OCI-LY7 (cell line): Measurements from ENCODE around the gene TBC1D24. TPM values are rescaled to one million over a fixed set of nuclear protein-coding genes. Genes with fewer than 3 reads are reported as not detected.
"Not testable (repeated sequence)": the region's sequence is repeated elsewhere in the genome, so short reads cannot be mapped to it uniquely, and the experiment has no call there.

Experiments
- BruUV-seq: library from RNA; stranded (reverse); fragments of 400-500 nt; replicated peaks from 2 replicates; lab custom pipeline; 2021; lab: Mats Ljungman, UMichigan
- CTCF ChIA-PET: fragments of 300-600 bp; sonication (Branson Sonifier 250); formaldehyde crosslinking; loops from one replicate; lab custom pipeline; 2022; ENCODE audit warnings: antibody characterized with exemption; ENCODE audit not compliant: unreplicated experiment; lab: Charles Lee
- POLR2A ChIA-PET: fragments of 300-600 bp; sonication (Branson Sonifier 250); formaldehyde crosslinking; loops from one replicate; lab custom pipeline; 2022; ENCODE audit warnings: antibody characterized with exemption; lab: Charles Lee
- DNase-seq: peaks from one replicate; pipeline ENCODE4 v3.0.0-alpha.2; 2015; ENCODE audit warnings: low spot score
- H2AFZ ChIP-seq: fragments of 200-600 bp; sonication (generic), shearing (Covaris generic); 2 replicates; pipeline ENCODE4 v1.6.1; 2014; ENCODE audit warnings: mild to moderate bottlenecking, antibody characterized with exemption, low read length, moderate library complexity
- H3K27ac ChIP-seq: fragments of 200-600 bp; sonication (generic); 2 replicates; pipeline ENCODE4 v1.5.1; 2014; ENCODE audit warnings: mixed run types, low read depth, mild to moderate bottlenecking, moderate library complexity, low read length, inconsistent platforms; ENCODE audit not compliant: poor library complexity, severe bottlenecking
- H3K36me3 ChIP-seq: fragments of 200-600 bp; sonication (generic); 2 replicates; pipeline ENCODE4 v1.6.1; 2014; ENCODE audit warnings: mild to moderate bottlenecking, antibody characterized with exemption, low read length, moderate library complexity, mixed read lengths; ENCODE audit not compliant: insufficient read depth
- H3K4me1 ChIP-seq: fragments of 200-600 bp; sonication (generic); 2 replicates; pipeline ENCODE4 v1.5.1; 2014; ENCODE audit warnings: mild to moderate bottlenecking, low read length; ENCODE audit not compliant: insufficient read depth, poor library complexity, severe bottlenecking
- H3K4me2 ChIP-seq: fragments of 200-600 bp; sonication (generic); 2 replicates; pipeline ENCODE4 v1.6.1; 2014; ENCODE audit warnings: mild to moderate bottlenecking, low read length
- H3K4me3 ChIP-seq: fragments of 200-600 bp; sonication (generic); 2 replicates; pipeline ENCODE4 v1.5.1; 2014; ENCODE audit warnings: mild to moderate bottlenecking, low read depth, low read length; ENCODE audit not compliant: poor library complexity, severe bottlenecking
- H3K79me2 ChIP-seq: fragments of 200-600 bp; sonication (generic); 2 replicates; pipeline ENCODE4 v1.6.1; 2016; ENCODE audit warnings: low read depth, mild to moderate bottlenecking, low read length, moderate library complexity, mixed read lengths; ENCODE audit not compliant: insufficient read depth
- H3K9me2 ChIP-seq: fragments of 200-600 bp; sonication (generic); 2 replicates; pipeline ENCODE4 v1.6.1; 2016; ENCODE audit warnings: mild to moderate bottlenecking, low read length, mixed read lengths; ENCODE audit not compliant: insufficient read depth
- H3K9me3 ChIP-seq: fragments of 200-600 bp; sonication (generic); 2 replicates; pipeline ENCODE4 v1.6.1; 2014; ENCODE audit warnings: mild to moderate bottlenecking, mixed run types, low read length, mixed read lengths
- H4K20me1 ChIP-seq: fragments of 200-600 bp; sonication (generic); 2 replicates; pipeline ENCODE4 v1.6.1; 2014; ENCODE audit warnings: mild to moderate bottlenecking, antibody characterized with exemption, low read length, moderate library complexity, mixed read lengths; ENCODE audit not compliant: insufficient read depth
- EZH2phosphoT487 ChIP-seq: fragments of 200-600 bp; sonication (generic); IDR thresholded peaks from 2 replicates; pipeline ENCODE4 v1.6.1; 2018; ENCODE audit warnings: low read depth, borderline replicate concordance, mild to moderate bottlenecking, mixed run types, antibody characterized with exemption, low read length, moderate library complexity, mixed read lengths
- intact Hi-C: fragments of 100-400 bp; cut with micrococcal nuclease; formaldehyde crosslinking; loops from one replicate; pipeline ENCODE4 v1.10.0; 2022; ENCODE audit not compliant: unreplicated experiment
- total RNA-seq, 2 experiments: library from RNA; depleted of rRNA in 1 of 2; stranded (reverse); fragments of >200 nt in 1 of 2; shearing (Covaris generic) in 1 of 2; gene quantifications; 2 replicates each; pipeline ENCODE4 v1.2.3, GENCODE V29; 2014 to 2022
- TF ChIP-seq, protein P1 (sequence below): fragments of 200-600 bp; sonication (generic); conservative IDR thresholded peaks from 2 replicates; pipeline ENCODE4 v1.5.1; 2014; ENCODE audit warnings: mild to moderate bottlenecking, antibody characterized with exemption, low read length, moderate library complexity, mixed read lengths

The TBC1D24 gene
- total RNA-seq, 2 experiments from 2014 or later = 23.4 to 34.7 TPM

DNA sequence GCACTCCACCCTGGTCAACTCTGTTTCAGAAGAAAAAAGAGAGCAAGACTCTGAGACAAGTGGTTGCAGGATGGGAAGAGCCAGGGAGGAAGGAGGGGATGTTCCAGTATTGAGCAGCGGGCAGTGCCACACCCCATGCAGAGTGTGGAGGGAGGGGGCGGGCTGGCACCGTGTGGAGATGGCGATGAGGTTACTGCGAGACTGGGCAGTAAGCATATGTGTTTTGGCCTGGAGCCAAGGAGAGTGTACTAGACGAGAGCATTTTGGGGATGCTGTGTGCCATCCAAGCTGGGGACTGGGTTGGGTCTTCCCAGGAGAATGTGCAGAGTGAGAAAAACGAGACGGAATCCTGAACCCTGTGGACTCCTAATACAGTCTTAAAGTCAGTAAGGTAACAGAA, 3.4 kb downstream of the TBC1D24 start:
- H3K9me3 ChIP-seq = no peaks in the 10 kb centered on the region
- peaks cover 7% of the 10 kb centered on the region; the same call in 1 of the 2 replicates for H3K36me3 ChIP-seq
- peaks cover 9% of the 10 kb centered on the region; the same call in 1 of the 2 replicates for H4K20me1 ChIP-seq
- no TSS peak for BruUV-seq
- H3K79me2 ChIP-seq = peaks cover 23% of the 10 kb centered on the region; the same call in 1 of the 2 replicates
- POLR2A ChIA-PET = no interaction called here
- H3K27ac ChIP-seq = no peak overlapping the region
- no peak overlapping the region for H3K4me3 ChIP-seq
- intact Hi-C loops = no loop called here
- H3K4me1 ChIP-seq = peaks cover 18% of the 10 kb centered on the region
- CTCF ChIA-PET = no interaction called here
- no peak for DNase-seq
- H3K9me2 ChIP-seq = no peaks in the 10 kb centered on the region
- TF ChIP-seq EZH2phosphoT487 = no peak
- TF ChIP-seq, protein P1, sequence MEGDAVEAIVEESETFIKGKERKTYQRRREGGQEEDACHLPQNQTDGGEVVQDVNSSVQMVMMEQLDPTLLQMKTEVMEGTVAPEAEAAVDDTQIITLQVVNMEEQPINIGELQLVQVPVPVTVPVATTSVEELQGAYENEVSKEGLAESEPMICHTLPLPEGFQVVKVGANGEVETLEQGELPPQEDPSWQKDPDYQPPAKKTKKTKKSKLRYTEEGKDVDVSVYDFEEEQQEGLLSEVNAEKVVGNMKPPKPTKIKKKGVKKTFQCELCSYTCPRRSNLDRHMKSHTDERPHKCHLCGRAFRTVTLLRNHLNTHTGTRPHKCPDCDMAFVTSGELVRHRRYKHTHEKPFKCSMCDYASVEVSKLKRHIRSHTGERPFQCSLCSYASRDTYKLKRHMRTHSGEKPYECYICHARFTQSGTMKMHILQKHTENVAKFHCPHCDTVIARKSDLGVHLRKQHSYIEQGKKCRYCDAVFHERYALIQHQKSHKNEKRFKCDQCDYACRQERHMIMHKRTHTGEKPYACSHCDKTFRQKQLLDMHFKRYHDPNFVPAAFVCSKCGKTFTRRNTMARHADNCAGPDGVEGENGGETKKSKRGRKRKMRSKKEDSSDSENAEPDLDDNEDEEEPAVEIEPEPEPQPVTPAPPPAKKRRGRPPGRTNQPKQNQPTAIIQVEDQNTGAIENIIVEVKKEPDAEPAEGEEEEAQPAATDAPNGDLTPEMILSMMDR = no peak
- no peak overlapping the region for H2AFZ ChIP-seq
- no peak overlapping the region for H3K4me2 ChIP-seq

DNA sequence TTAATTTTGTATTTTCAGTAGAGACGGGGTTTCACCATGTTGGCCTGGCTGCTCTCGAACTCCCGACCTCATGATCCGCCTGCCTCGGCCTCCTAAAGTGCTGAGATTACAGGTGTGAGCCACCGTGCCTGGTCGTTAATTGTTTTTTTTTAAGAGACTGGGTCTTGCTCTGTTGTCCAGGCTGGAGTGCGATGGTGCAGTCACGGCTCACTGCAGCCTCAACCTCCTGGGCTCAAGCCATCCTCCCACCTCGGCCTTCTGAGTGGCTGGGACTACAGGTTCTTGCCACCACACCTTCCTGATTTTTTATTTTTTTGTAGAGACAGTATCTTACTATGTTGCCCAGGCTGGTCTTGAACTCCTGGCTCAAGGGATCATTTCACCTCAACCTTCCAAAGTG, 5.1 kb downstream of the TBC1D24 start:
- H2AFZ ChIP-seq, CTCF ChIA-PET, H4K20me1 ChIP-seq, H3K36me3 ChIP-seq, POLR2A ChIA-PET, H3K27ac ChIP-seq, H3K9me2 ChIP-seq, H3K9me3 ChIP-seq, H3K4me3 ChIP-seq, DNase-seq, intact Hi-C loops, BruUV-seq, H3K4me2 ChIP-seq: not testable (repeated sequence)
- H3K79me2 ChIP-seq = peaks cover 19% of the 10 kb centered on the region; the same call in 1 of the 2 replicates
- H3K4me1 ChIP-seq = peaks cover 14% of the 10 kb centered on the region

DNA sequence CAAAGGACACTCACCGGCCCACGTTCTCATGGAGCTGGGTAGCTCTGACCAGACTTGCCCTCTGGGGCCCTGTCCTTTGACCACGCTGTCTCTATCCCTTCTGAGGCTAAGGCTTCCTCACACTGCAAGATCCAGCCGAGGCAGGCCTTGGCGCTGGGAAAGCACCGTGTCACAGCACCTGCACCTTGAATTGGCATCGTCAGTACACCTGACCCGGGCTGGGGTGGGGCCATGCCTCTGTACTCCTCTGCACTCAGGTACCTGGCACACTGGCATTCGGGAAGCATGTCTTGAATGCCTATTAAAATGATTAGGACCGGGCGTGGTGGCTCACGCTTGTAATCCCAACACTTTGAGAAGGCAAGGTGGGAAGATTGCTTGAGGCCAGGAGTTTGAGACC, 6.0 kb downstream of the TBC1D24 start:
- Histone ChIP-seq H3K9me3 (no peaks in the 10 kb centered on the region), H3K4me2 (no peak overlapping the region), H3K9me2 (no peaks in the 10 kb centered on the region), H3K79me2 (peaks cover 19% of the 10 kb centered on the region; the same call in 1 of the 2 replicates), H3K27ac (no peak overlapping the region), H3K4me3 (no peak overlapping the region), H3K36me3 (peaks cover 12% of the 10 kb centered on the region; the same call in 1 of the 2 replicates), H2AFZ (no peak overlapping the region), H4K20me1 (peaks cover 6% of the 10 kb centered on the region; the same call in 1 of the 2 replicates), H3K4me1 (peaks cover 10% of the 10 kb centered on the region)
- ChIA-PET CTCF (no interaction called here), POLR2A (interaction anchor here (0.7 kb wide), 1 partner anchor 1811 kb away, joined by 3 read pairs; no protein-coding TSS in a partner anchor)
- BruUV-seq = no TSS peak
- intact Hi-C loops = no loop called here
- TF ChIP-seq EZH2phosphoT487 = no peak
- TF ChIP-seq, protein P1 = no peak
- DNase-seq = no peak
